ENCODE measurements around the gene MYH14.
"Not testable (repeated sequence)": the region's sequence is repeated elsewhere in the genome, so short reads cannot be mapped to it uniquely, and the experiment has no call there.

MYH14 gene

GRCh38 chr19:50322931-50323781 is 119.7 kb downstream of the MYH14 start:
- DNase-seq: no peak

- no peak for DNase-seq
Measured at GRCh38 chr19:50323782-50324133, 120.3 kb downstream of the MYH14 start.

DNA sequence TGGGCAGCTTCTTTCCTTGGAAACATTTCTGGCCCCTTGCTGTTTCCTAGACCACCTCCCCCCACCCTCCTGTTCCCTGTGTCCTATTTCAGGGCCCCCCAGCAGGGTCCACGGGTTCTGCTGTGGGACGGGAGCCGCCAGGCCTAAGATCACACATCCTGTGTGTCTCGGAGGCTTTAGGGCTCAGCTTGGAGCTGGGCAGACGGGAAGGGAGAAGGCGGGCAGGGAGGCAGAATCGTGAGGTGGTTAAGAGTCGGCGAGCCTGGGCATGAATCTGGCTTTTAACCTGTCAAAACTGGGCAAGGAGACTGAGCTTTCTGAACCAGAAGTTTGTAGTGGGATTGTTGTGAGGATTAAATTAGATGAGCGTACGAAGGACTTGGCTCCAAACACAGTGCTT is 120.9 kb downstream of the MYH14 start:
- peak; percentile 34 for DNase-seq

DNA sequence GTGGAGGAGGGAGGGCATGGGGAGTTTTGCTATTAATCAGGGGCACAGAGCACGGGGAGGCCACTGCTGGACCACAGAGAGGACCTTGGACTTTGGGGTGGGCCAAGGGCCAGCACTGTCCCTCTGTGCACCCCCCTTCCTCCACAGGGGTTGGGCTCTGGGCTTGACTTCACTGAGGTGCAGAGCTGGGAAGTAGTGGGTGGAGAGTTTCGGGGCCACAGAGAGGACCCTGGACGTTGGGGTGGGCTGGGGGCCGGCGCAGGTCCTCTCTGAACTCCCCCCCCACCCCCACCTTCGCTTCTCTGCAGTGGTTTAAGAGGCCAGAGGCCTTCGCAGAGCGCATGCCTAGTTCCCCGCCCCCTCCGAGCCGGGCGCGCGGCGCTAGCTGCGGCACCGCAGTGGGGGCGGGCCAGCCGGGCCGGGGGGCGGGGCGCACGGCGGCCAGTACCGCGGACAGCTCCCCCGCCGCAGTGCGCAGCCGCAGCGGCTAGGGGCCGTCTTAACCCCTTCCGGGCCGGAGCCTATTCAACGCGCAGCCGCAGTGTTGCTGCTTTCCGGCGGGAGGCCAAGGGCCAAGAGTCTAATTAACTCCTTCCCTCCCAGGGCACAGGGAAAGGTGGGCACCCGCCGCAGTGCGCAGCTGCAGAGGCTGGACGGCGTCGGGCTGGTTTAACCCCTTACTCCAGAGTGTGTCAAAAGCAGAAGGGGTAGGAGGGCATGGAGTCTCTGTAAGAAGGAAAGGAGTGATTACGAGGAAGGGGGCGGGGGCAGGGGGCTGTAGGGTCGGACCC is 122.1 kb downstream of the MYH14 start:
- DNase-seq: peak; percentile 92

DNA sequence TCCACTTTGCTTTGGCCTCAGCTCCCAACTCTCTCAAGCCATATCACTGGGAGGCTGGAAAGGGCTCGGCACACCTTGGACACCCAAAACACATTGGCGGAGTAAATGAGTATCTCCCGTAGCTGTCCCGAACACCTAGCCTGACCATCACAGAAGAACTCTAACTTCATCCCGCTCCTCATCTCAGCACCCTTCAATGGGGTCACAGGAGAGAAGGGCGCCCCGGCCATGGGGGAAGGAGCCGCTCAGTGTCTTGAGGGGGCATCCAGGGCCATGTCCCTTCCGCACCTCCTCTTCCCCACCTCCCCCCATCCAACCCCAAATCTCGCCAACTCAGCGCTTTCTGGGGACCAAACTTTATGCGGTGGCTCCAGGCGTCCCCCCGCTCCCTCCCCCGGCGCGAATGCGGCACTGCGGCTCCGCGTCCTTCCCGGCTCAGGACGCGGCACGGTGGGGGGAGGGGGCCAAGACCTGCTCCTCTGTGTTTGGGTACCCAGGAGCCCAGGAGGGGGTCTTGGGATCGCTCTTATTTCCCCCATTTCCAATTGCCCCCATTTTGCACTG is 122.8 kb downstream of the MYH14 start:
- no peak for DNase-seq

DNA sequence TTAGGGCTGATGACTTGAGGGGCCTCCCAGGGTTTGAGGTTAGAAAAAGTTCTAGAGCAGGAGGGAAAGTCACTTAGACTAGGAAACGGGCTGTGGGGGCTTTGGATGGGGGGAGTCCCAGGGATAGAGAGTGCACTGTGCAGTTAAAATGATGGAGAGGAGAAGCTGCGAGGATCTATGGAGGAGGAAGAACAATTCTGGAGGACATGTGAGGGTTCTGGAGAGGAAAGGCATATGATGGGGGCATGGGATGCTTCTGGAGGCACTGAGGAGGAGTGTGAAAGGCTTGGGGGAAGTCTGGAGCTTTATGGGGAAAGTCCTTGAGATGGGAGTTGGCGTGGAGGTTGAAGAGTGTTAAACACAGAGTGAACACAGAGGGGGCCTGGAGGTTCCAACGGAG is 123.6 kb downstream of the MYH14 start:
- DNase-seq: no peak

DNA sequence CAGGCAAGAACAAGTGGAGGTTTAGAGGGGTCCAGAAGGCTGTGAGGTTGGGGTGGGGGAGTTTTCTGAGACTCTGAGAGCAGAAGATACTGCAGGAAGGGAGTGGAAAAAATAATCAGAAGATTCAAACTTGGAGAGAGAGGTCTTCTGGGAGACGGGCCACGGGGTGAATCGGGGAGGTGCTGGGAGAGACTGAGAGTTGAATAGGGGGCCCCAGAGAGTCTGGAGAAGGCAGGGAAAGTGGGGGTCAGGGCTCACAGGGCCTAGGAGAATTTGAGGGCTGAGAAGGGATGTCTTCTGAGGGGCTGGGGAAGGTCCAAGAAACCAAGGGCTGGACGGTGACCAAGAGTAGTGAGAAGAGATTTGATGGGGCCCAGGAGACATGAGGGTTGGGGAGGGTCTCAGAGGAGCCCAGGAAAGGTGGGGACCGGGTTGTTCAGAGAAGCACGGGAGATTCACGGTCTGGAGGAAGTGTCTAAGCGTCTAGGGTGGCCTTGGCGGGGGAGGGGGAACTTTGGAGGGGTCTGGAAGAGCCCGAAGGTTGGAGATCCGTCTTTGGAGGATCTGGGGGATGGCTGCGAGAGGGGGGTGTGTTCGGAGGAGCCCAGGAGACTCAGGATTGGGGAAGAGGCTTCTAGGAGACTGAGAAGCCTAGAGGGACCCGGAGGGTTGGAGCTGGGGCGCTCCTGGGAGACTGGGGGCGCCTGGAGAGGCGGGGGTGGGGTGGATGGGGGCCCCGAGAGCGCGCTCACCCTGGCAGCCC is 124.2 kb downstream of the MYH14 start:
- DNase-seq: no peak

DNA sequence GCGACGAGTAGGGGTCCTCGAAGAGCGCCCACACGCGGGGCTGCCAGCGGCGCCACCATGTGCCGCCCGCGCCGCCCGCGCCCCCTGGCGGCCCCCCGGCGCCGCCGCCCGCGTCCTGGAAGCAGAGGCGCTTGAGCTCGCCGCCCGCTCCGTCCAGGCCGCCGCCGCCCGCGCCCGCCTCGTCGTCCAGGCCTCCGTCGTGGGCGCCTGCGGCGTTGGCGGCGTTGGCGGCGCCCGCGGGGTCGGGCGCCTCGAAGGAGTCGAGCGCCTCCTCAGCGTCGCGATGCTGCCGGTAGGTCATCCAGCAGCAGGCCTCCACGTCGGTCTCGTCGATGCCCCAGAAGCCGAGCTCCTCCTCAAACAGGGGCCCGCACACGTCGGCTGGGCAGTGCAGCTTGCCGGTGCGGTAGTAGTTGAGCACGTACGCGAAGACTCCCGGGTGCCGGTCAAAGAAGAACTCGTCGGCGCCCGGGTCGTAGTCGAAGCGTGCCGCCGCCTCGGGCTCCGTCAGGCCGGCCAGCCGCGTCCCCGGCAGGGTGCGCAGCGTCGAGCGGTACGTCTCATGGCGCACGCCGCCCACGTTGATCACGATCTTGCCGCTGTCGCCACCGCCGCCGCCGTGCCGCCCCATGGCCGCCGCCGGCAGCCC is 124.9 kb downstream of the MYH14 start:
- no peak for DNase-seq

DNA sequence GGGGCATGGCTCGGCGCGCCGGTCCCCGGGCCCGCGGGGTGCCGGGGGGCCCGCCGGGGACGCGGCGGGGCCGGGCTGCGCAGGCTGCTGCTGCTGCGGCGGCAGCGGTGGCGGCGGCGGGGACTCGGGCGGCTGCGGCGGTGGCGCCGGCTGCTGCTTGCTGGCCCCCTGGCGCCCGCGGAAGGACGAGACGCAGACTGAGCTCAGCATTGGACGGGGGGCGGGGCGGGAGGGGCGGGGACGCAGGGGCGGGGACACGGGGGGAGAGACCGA is 125.4 kb downstream of the MYH14 start:
- no peak for DNase-seq

GRCh38 chr19:50329146-50329925 is 125.9 kb downstream of the MYH14 start, which contains the start of gene KCNC3:
KCNC3 (minus strand) TSS chr19:50329377; CDS start chr19:50329082, 295 bp downstream.
- DNase-seq: peak; percentile 99

DNA sequence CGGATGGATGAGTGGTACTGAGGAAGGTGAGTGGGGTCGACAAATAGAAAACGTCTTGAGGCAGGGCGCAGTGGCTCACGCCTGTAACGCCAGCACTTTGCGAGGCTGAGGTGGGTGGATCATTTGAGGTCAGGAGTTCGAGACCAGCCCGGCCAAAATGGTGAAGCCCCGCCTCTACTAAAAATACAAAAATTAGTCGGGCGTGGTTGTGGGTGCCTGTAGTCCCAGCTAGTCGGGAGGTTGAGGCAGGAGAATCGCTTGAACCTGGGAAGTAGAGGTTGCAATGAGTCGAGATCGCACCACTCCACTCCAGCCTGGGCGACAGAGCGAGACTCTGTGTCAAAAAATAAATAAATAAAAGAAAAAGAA is 126.5 kb downstream of the MYH14 start:
- DNase-seq: not testable (repeated sequence)

DNA sequence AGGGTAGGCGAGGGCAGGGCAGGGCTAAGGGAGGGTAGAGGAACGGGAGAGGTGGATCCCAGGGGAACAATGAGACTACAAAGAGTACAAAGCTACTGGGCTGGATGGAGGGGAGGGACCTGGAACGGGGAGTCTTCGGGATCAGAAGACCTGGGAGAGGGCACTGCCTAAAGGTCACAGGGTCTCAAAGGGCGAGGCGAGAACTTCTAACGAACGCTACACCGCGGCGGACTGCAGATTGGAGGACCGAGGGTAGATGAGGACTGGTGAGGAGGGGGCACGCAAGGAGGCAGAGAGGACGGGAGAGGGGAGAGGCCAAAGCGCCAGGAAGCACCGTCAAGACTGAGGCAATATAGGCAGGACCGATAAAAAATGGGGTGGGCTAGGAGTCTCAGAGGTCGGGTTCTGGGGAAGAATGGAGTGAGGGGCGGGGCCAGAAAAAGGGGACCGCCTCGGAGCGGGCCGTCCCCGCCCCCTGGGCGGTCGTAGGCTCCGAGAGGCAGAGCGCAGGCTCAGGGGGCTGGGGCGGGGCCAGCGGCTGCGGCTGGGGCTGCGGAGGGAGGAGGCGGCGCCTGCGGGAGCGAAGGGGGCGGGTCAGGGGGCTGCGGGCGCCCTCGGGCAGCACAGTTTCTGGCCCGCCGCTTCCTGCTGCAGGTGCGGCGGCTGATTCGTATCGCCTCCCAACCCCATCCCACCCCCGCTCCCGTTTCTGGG is 127.1 kb downstream of the MYH14 start:
- DNase-seq: peak; percentile 77

- DNase-seq: no peak
Measured at GRCh38 chr19:50331221-50331993, 128.0 kb downstream of the MYH14 start.

DNA sequence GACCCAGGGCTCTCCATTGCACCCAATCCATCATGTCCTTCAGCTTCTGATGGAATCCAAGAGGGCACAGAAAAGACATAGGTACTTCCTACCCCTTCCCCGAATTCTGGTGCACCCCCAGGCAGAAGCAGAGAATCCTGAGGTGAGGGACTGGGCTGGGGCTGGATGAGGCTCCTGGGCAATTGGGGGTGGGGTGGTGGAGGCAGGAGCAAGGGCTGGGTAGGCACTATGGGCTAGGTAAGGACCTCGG is 128.5 kb downstream of the MYH14 start:
- no peak for DNase-seq

DNA sequence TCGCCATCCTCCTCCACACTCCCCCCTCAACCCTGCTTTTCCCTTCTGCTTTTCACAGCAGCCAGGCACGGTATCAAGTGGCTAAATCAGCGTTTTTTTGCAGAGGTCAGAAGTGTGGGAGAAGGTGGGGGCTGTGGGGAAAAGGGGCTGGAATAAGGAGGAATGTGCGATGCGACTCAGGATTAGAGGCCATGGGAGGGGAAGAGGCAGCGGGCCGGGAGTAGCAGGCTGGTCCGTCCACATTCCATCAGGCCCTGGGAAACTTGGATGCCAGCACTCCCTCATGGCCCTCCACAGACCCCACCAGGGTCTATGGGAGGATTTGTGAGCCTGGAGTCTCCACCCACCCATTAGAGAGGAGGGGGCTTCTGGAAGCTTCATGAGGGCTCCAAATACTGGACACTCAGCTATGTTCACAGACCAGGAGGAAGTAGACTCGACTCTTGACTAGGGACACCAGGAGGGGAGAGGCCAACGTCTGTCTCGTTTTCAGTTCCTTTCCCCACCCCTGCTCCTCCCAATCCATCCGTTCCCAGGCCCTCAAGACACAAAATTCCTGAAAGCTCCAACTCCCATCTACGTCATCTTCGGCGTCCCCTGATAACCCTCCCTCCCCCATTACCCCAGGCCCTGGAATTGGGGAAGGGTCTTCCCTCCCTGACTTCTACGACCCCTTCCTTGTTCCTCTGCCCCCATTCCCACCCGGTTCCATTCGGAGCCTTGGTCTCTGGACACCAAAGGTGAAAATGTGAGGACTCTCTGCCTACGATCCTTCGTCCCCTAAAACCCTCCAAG is 129.0 kb downstream of the MYH14 start:
- no peak for DNase-seq

GRCh38 chr19:50333235-50333736 is 129.9 kb downstream of the MYH14 start:
- DNase-seq: no peak

- no peak for DNase-seq
Measured at GRCh38 chr19:50333737-50334617, 130.6 kb downstream of the MYH14 start.

- no peak for DNase-seq
Measured at GRCh38 chr19:50334741-50335421, 131.5 kb downstream of the MYH14 start.

Data from NCI-H1694 treated with DMSO at 0.1 percent for 48 hours (cell line).